Measurements from ENCODE around the gene GOLGA6L7. TPM values are rescaled to one million over a fixed set of nuclear protein-coding genes. Genes with fewer than 3 reads are reported as not detected.

GOLGA6L7 gene
- total RNA-seq, 1 donor from 2014 or later: not detected

Other genes with a start within 250 kb of the GOLGA6L7 start
- 6.8 TPM for gene GOLGA8M, start 136.2 kb downstream of the GOLGA6L7 start, total RNA-seq
- gene APBA2, start 37.3 kb upstream of the GOLGA6L7 start, total RNA-seq: 0.28 TPM